Esophagus squamous epithelium (tissue), 5 donors: ENCODE data around the gene IL1RAPL1. TPM values are rescaled to one million over a fixed set of nuclear protein-coding genes. Genes with fewer than 3 reads are reported as not detected.

Experiments used
- DNase-seq: peaks from one replicate; lab custom pipeline; 2025; lab: John Stamatoyannopoulos, UW
- H3K27ac ChIP-seq, 4 donors: fragments of 200-600 bp; sonication (generic); one replicate each; pipeline ENCODE4 v1.5.1; 2016 to 2019; ENCODE audit warnings: mild to moderate bottlenecking in 1 of 4
- H3K27me3 ChIP-seq, 4 donors: fragments of 200-600 bp; sonication (generic); 1 replicate in 3 of 4; 2 replicates in 1 of 4; pipeline versions ENCODE4 v1.5.1 to v1.6.0; 2017 to 2021; ENCODE audit warnings: antibody characterized with exemption in 1 of 4
- H3K36me3 ChIP-seq, 3 donors: fragments of 200-600 bp; sonication (generic); one replicate each; pipeline ENCODE4 v1.5.1; 2016 to 2019
- H3K4me1 ChIP-seq, 3 donors: fragments of 200-600 bp; sonication (generic); one replicate each; pipeline ENCODE4 v1.5.1; 2017 to 2019
- H3K4me3 ChIP-seq, 4 donors: fragments of 200-600 bp; sonication (generic); 1 replicate in 3 of 4; 2 replicates in 1 of 4; pipeline ENCODE4 v1.5.1; 2016 to 2019; ENCODE audit warnings: mild to moderate bottlenecking in 2 of 4, moderate library complexity in 1 of 4
- H3K9me3 ChIP-seq, 3 donors: fragments of 200-600 bp; sonication (generic); one replicate each; pipeline ENCODE4 v1.5.1; 2016 to 2019
- CTCF ChIP-seq, 6 experiments: fragments of 450-650 bp in 4 of 6; fragments of 200-600 bp in 2 of 6; sonication (generic) in 2 of 6; IDR thresholded peaks; one replicate each; pipeline ENCODE4 v1.5.1; 2016 to 2019; ENCODE audit warnings: antibody characterized with exemption in 6 of 6, mild to moderate bottlenecking in 4 of 6, moderate library complexity in 4 of 6
- POLR2A ChIP-seq, 4 donors: fragments of 450-650 bp; IDR thresholded peaks; one replicate each; pipeline ENCODE4 v1.6.1; 2017; ENCODE audit warnings: antibody characterized with exemption in 4 of 4, mild to moderate bottlenecking in 4 of 4, moderate library complexity in 3 of 4
- WGBS, 2 donors: methylation state at CpG; one replicate each; pipeline ENCODE4 v1.1.5; 2018; 5-methylcytosine and 5-hydroxymethylcytosine counted together
- intact Hi-C: fragments of 100-400 bp; cut with DNase I; formaldehyde crosslinking; loops from one replicate; pipeline ENCODE4 v1.15.0; 2022
- total RNA-seq, 4 donors: library from RNA; depleted of rRNA; stranded (reverse); fragments of >200 nt; gene quantifications; one replicate each; pipeline ENCODE4 v1.1.0, GENCODE V29; 2016
- donor health status: DM: yes; HTN: yes; CAD: no.

IL1RAPL1 gene
- total RNA-seq, 4 donors from 2014 or later, result 0.09 to 0.19 (median 0.13) TPM; not detected in 1

DNA sequence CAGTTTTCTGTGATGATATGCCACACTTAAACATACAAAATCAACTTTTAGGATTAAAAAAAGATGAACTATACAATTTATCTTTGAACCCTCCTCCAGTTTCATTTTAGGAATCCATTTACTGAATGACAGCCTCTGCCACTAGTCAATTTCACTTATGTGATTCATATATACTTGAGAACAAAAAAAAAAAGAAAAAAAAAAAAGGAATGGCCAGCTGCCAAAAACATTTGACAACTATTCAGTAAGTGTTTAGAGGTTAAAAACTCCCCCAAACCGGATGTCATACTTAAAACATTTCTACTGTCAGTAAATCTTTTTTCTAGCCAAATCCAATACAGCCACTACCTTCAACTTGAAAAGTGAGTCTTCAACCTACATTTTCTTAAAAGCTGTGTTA lies 1361.4 kb downstream of the IL1RAPL1 start:
- Histone ChIP-seq H3K4me3 (no peak overlapping the region), H3K36me3 (no peaks in the 10 kb centered on the region), H3K4me1 (no peaks in the 10 kb centered on the region), H3K27me3 (no peaks in the 10 kb centered on the region), H3K9me3 (no peaks in the 10 kb centered on the region), H3K27ac (no peak overlapping the region)
- TF ChIP-seq POLR2A (IDR thresholded peaks at IDR 0.05) (no peak), CTCF (IDR thresholded peaks at IDR 0.05) (no peak)
- intact Hi-C loops, result no loop called here
- DNase-seq, result no peak
- 7 to 12% methylated on average over 1 of the region's 1 CpG for whole genome bisulfite sequencing, 2 donors

DNA sequence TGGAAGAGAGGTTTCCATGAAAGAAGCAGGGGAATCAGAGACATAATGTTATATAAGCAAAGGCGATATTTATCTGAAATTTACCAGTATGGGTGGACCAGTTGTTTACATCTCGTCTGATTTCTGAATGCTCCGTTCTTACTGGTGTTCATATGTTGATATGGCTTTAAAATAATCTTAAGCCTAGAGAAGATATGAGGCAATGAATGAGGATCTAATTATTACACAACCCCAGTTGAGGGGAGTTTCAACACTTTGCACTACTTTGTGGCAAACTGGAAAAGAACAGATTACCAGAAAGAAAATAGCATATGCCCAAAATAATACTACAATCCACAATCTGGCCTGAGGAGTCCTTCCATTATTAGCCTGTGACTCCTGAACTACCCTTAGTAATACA lies 1364.8 kb downstream of the IL1RAPL1 start:
- intact Hi-C loops, result no loop called here

DNA sequence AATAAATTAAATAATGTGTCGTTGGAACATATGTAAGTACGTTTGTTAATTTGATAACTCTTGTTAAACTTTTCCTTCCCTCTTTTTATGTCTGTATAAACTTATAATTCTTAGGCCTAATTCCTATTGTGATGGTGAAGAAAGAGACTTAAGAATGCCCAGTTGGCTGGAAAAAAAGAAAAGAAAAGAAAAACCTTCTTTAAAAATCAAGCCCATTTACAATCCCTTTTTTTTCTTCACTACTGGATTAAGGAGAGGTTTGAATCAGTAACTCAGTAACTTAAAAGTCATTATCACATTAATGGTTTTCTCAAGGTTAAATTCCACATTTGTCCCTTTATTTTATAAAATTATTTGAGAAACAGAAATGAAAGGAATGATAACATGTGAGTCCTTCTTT lies 1374.8 kb downstream of the IL1RAPL1 start:
- DNase-seq, result no peak
- intact Hi-C loops, result no loop called here
- no peaks in the 10 kb centered on the region for H3K9me3 ChIP-seq
- no peaks in the 10 kb centered on the region for H3K27me3 ChIP-seq
- 27 to 39% methylated on average over 2 of the region's 2 CpGs for WGBS, 2 donors
- H3K4me1 ChIP-seq, result no peaks in the 10 kb centered on the region
- no peak for TF ChIP-seq POLR2A (IDR thresholded peaks at IDR 0.05)
- TF ChIP-seq CTCF (IDR thresholded peaks at IDR 0.05), result no peak
- no peak overlapping the region for H3K27ac ChIP-seq
- H3K36me3 ChIP-seq, result no peaks in the 10 kb centered on the region
- no peak overlapping the region for H3K4me3 ChIP-seq

More for the DNA sequence above, 1364.8 kb downstream of the IL1RAPL1 start:
- no peaks in the 10 kb centered on the region for H3K36me3 ChIP-seq
- no peak for DNase-seq
- no peaks in the 10 kb centered on the region for H3K9me3 ChIP-seq
- no peak overlapping the region for H3K27ac ChIP-seq
- H3K27me3 ChIP-seq, result no peaks in the 10 kb centered on the region
- no peaks in the 10 kb centered on the region for H3K4me1 ChIP-seq
- WGBS, 2 donors, result 68 to 81% methylated on average over 3 of the region's 3 CpGs
- no peak overlapping the region for H3K4me3 ChIP-seq
- TF ChIP-seq POLR2A (IDR thresholded peaks at IDR 0.05), result no peak
- TF ChIP-seq CTCF (IDR thresholded peaks at IDR 0.05), result no peak

- H3K9me3 ChIP-seq, result no peaks in the 10 kb centered on the region
- no peak overlapping the region for H3K27ac ChIP-seq
- H3K4me3 ChIP-seq, result no peak overlapping the region
- 67% methylated on average over 1 of the region's 1 CpG for WGBS, 2 donors
- no peaks in the 10 kb centered on the region for H3K27me3 ChIP-seq
- intact Hi-C loops, result no loop called here
- no peaks in the 10 kb centered on the region for H3K4me1 ChIP-seq
- H3K36me3 ChIP-seq, result no peaks in the 10 kb centered on the region
- DNase-seq, result no peak
- TF ChIP-seq CTCF (IDR thresholded peaks at IDR 0.05) (no peak), POLR2A (IDR thresholded peaks at IDR 0.05) (no peak)
Observed at GRCh38 chrX:29965634-29966033, 1378.4 kb downstream of the IL1RAPL1 start.

GRCh38 chrX:29992083-29992482 lies 1404.8 kb downstream of the IL1RAPL1 start:
- DNase-seq, result no peak
- Histone ChIP-seq H3K27me3 (no peaks in the 10 kb centered on the region), H3K9me3 (no peaks in the 10 kb centered on the region), H3K27ac (no peak overlapping the region), H3K4me3 (no peak overlapping the region), H3K36me3 (no peaks in the 10 kb centered on the region), H3K4me1 (no peaks in the 10 kb centered on the region)
- WGBS, 2 donors, result 81% methylated on average over 3 of the region's 3 CpGs; no CpG with 5 or more reads in 1 of the 2 donors
- TF ChIP-seq CTCF (IDR thresholded peaks at IDR 0.05) (no peak), POLR2A (IDR thresholded peaks at IDR 0.05) (no peak)
- intact Hi-C loops, result no loop called here
